ENCODE data around the gene KLK1.
"Not testable (repeated sequence)": the region's sequence is repeated elsewhere in the genome, so short reads cannot be mapped to it uniquely, and the experiment has no call there.

KLK1 gene

DNA sequence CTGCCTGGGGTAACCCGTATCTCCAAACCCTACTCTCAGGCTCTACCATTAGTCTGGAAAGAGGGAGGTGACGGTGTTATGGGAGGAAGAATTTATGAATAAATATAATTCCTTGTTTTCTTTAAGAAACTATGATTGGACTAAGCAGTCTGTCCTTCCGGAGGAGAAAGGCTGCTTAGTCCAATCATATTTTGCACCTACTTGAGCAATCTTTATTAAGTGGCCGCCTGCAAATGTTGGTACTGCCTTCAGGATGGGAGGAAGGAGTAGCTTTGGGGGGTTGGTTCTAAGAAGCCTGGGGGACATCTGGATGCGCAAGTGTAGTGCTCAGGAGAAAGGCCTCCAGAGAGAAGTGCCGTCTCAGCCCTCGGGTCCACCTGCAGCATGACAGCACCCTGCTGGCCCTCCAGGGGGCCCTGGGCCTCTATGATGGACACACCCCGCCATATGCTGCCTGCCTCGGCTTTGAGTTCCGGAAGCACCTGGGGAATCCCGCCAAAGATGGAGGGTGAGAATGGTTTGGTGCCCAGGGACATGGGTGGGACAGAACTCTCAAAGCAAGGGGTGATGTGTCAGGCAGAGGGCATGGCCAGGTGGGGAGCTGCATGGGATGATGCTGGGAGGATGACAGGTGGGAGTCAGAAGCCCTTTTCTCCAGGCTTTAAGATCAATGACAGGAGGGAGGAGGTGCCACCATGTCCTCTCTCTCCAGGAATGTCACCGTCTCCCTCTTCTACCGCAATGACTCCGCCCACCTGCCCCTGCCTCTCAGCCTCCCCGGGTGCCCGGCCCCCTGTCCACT is 29.3 kb downstream of the KLK1 start:
- DNase-seq (ENCODE audit: low read depth in 1 of 2, low spot score in 1 of 2), result no peak

DNA sequence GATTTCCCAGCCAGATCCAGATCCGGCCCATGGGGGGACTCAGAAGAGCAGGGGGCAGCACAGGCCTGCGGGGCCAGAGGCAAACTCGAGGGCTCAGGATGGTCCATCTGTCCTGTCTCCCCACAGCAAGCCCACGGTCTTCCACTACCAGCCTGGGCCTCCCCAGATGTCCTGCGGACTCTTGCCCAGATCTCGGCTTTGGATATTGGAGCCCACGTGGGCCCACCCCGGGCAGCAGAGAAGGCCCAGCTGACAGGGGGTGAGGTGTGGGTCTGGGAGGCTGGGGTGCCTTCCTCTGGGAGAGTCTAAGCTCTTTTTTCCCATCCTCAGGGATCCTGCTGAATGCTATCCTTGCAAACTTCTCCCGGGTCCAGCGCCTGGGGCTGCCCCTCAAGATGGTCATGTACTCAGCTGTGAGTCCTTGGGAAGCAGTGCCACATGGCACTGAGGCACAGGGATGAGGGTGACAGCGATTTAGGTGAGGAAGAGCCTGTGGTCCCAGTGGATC is 30.0 kb downstream of the KLK1 start:
- no peak for DNase-seq (ENCODE audit: low read depth in 1 of 2, low spot score in 1 of 2)

DNA sequence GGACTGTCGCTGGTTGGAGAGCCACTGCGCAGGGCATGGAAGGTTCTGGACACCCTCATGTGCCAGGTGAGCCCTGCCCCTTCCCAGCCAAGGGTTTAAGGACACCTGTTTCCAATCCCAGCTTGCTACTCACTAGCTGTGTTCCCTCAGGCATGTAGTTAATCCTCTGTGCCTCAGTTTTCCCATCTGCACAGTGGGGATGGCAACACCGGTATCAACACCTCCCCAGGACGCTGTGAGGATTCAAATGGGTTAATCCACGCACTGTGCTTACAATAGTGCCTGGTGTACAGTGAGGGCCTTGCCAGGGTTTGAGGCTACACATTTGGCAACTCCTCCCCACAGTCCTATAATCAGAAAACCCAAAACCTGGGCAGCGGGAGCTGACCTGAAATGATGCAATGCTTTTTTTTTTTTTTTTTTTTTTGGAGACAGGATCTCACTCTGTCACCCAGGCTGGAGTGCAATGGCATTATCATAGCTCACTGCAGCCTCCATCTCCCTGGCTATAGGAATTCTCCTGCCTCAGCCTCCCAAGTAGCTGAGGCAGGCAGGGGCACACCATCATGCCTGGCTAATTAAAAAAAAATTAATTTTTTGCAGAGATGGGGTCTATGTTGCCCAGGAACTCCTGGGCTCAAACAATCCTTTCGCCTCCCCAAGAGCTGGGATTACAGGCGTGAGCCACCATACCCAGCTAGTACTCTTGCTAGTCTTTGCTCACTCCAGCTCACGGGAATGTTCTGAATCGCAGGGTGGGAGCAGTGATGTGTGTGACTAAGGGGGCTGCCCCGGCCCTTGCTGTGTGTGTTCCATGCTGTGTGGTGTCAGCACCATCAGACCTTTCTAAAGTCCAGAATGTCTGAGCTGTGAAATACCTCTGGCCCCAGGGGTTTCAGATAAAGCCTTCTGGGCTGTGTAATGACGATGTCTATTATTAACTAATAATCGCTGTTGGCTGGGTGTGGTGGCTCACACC is 31.0 kb downstream of the KLK1 start:
- no peak for DNase-seq (ENCODE audit: low read depth in 1 of 2, low spot score in 1 of 2)

DNA sequence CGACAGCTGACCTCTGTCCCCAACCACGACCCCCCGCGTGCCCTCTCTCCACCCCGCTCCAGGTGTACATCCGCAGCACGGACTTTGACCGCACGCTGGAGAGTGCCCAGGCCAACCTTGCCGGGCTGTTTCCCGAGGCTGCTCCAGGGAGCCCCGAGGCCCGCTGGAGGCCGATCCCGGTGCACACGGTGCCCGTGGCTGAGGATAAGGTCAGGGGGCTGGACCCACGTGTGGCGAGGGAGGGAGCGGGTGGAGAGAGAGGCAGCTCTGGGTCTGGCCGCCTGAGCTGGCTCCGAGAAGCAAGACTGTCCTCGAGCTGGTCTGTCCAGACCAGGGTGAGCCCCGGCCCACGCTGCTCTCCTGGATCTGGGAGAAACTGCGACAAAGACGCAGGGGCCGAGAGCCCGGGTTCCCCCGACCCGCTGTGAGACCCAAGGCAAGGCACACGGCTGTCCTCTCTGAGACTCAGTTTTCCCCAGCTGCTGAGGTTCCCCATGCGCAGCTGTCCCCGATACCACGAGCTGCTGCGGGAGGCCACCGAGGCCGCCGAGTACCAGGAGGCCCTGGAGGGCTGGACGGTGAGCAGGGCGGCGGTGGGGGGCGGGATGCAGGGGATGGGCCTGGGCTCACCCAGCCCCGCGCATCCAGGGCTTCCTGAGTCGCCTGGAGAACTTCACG is 31.9 kb downstream of the KLK1 start:
- no peak for DNase-seq (ENCODE audit: low read depth in 1 of 2, low spot score in 1 of 2)

DNA sequence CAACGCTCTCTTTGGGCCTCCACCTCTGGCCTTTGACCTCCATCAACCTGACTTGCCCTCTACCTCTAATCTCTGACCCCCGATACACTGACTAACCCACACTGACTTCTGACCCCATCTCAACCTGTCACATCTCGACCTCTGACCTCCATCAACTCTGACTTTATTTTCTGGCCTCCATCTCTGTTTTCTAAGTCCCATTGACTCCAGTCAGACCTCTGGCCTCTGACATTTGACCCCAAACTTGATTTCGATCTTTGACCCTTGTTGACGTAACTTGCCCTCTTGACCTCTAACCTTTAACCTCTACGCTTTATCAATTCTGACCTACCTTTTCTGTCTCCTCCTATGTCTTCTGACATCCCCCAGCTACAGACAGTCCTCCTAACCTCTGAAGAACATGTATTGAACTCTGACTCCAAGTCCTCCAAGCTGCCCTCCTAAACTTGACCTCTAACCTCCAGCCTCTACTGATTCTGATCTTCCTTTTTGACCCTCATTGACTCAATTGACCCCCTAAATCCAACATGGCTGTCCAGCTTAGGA is 32.6 kb downstream of the KLK1 start:
- no peak for DNase-seq (ENCODE audit: low read depth in 1 of 2, low spot score in 1 of 2)

DNA sequence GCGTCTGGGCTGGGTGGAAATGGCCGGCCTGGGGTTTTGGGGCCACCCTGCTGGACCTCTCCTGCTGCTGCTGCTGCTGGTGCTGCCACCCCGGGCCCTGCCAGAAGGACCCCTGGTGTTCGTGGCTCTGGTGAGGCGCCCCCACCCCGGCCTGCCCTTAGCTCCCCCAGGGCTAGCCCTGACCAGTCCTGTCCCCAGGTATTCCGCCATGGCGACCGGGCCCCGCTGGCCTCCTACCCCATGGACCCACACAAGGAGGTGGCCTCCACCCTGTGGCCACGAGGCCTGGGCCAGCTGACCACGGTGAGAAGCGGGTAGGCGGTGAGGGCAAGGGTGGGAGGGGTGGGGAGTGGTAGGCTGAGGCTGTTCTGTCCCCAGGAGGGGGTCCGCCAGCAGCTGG is 33.2 kb downstream of the KLK1 start, which contains the start of gene ACP4:
ACP4 (plus strand) TSS at position 20 of the 400 bp plus-strand sequence; CDS start at position 20, 0 bp downstream.
- DNase-seq (ENCODE audit: low read depth in 1 of 2, low spot score in 1 of 2), result no peak

DNA sequence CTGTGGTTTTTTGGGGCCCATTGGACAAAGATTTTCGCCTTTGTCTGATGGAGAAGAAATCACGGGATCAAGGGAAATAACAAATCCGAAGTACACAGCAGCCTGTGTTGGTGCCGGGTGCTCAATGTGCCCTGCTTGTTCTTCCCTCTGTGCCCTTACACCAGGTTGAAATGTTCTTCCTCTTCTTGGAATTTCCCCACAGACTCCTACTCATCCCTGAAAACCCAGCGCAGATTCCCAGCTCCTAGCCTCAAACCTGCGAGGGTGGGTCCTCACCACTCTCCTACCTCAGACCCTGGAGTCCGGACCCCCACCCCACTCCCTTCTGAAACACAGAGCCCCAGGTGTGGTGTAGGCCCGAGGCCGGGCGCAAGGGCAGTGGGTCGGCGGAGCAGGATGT is 38.3 kb downstream of the KLK1 start:
- no peak for DNase-seq (ENCODE audit: low read depth in 1 of 2, low spot score in 1 of 2)

DNA sequence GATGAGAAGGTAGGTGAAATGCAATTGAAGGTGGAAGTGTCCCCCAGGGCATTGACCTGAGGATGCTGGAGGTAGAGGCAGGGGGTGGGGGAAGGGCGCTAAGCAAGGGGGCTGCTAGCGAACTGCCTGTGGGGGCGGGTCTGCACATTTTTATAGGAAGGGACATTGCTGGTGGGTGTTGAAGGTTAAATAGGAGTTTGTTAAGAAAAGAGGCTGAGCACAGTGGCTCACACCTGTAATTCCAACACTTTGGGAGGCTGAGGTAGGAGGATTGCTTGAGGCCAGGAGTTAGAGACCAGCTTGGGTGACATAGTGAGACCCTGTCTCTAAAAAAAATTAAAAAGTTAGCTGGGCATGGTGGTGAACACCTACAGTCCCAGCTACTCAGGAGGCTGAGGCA is 38.9 kb downstream of the KLK1 start:
- DNase-seq (ENCODE audit: low read depth in 1 of 2, low spot score in 1 of 2), result no peak

DNA sequence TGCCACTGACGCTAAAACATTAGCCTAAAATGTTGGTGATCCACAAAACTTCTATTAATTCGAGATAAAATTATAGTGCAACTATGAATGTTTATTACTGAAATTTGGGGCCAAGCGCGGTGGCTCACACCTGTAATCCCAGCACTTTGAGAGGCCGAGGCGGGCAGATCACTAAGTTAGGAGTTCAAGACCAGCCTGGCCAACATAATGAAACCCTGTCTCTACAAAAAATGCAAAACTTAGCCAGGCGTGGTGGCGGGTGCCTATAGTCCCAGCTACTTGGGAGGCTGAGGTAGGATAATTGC is 39.8 kb downstream of the KLK1 start:
- not testable (repeated sequence) for DNase-seq (ENCODE audit: low read depth in 1 of 2, low spot score in 1 of 2)

DNA sequence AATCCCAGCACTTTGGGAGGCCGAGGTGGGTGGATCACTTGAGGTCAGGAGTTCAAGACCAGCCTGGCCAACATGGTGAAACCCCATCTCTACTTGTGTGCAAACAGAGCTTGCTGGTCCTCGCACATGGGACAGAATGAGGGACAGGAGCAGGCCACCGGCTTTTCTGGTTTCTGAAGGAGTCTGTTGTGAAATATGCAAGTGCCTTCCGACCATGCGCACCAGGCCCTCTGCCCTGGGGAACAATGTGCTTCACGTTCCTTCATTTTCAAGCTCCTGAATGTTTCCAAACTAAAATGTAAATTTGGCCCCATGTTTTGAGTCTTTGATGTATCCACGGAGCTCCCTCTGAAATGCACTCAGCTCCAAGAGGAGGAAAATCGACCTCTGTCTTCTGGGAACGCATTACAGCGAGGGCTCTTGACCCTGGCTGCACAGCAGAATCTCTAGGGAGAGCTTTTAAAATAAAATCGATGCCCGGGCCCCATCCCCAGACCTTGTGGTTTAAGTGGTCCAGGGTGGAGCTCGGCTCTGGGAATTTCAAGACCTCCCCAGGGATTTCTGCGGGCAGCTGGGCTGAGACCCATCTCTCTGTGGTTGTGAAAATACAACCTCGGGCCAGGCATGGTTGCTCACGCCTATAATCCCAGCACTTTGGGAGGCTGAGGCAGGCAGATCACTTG is 42.7 kb downstream of the KLK1 start:
- no peak for DNase-seq (ENCODE audit: low read depth in 1 of 2, low spot score in 1 of 2)

DNA sequence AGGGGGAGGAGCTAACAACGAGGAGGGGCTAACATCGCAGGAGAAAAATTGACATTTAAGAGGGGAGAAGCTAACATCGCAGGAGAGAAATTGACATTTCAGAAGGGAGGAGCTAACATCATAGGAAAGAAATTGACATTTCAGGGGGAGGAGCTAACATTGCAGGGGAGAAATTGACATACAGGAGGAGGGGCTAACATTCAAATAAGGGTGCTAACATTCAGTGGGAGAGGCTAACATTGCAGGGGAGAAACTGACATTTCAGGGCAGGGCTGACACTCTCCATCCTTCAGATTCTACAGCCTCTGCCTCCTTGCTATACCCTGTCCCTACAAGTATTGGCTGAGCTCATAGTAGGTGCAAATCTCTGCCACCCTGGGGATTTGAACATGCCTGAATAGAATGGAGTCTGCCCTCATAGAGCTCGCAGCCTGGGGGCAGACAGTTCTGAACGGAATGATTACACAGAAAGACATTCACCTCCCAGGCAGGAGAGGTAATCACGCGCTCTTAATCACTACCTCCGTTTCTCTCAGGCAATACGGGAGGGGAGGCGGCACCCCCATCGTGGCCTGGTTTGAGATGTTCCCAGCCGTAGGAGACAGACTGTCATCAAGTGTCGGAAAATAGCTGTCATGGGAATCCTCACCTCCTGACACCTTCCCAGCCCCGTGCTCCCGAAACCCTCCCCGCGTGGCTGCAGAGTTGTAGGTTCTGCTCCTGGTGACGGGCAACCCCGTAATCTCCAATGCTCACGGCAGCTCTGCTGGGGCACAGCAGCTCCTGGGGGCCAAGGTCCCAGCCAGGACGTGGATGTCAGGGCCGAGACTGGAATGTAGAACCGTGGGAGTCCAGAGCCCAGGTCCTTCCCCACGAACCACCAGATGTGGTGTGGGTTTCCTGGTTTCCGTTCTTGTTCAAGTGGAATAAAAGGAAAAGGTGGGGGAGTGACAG is 43.8 kb downstream of the KLK1 start:
- DNase-seq (ENCODE audit: low read depth in 1 of 2, low spot score in 1 of 2), result no peak

DNA sequence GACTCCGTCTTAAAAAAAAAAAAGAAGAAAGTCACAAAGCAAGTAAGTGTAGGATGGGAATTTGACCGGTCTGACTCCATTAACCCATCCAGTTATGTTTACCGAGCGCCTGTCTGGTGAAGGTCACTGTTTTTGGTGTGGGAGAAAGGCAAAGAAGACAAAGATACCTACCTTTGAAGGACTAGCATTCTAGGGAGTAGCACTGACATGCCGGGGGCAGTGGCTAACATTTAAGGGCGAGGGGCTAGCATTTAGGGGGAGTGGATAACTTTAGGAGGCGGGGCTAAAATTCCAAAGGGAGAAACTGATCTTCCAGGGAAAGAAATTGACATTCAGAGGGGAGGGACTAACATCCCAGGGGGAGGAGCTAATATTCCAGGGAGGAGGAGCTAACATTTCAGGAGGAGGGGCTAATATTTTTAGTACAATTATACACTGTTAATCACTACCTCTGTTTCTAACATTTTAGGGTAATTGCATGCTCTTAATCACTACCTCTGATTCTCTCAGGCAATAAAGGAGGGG is 44.6 kb downstream of the KLK1 start:
- no peak for DNase-seq (ENCODE audit: low read depth in 1 of 2, low spot score in 1 of 2)

DNA sequence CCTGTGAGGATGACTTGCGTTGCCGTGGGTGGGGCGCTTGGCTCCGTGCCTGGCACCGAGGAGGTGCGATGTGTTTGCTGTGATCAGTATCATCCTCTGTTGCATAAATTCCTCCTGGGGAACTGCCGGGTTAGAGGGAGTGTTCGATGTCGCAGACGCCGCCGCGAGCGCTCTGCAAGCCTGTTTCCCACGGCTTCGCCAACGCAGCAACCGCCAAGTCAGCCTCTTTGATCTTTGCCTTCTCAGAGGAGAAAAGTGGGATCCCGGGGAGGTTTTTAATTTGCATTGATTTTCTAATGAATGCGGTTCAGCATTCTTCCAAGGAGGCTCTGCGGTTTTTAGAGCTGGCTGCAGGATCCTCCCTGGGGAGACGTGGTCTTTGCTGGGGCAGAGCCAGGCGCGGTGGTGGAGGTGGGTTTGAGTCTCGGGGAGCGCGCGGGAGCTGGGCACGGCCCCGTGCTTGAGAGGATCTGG is 45.7 kb downstream of the KLK1 start:
- DNase-seq (ENCODE audit: low read depth in 1 of 2, low spot score in 1 of 2), result no peak

DNA sequence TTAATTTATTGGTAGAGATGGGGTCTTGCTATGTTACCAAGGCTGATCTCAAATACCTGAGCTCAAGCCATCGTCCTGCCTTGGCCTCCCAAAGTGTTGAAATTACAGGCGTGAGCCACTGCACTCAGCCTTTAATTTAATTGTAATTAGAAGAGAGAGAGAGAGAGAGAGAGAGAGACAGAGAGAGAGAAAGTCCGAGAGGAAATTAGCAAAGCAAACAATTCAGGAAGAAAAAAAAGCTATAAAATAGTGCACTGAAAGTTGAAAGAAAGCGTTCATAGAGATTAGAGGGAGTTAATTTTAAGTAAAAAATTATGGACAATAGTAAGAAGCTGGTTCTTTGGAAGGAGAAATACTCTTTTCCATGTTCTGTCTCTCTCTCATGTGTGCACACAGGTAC is 46.3 kb downstream of the KLK1 start:
- DNase-seq (ENCODE audit: low read depth in 1 of 2, low spot score in 1 of 2), result no peak

DNA sequence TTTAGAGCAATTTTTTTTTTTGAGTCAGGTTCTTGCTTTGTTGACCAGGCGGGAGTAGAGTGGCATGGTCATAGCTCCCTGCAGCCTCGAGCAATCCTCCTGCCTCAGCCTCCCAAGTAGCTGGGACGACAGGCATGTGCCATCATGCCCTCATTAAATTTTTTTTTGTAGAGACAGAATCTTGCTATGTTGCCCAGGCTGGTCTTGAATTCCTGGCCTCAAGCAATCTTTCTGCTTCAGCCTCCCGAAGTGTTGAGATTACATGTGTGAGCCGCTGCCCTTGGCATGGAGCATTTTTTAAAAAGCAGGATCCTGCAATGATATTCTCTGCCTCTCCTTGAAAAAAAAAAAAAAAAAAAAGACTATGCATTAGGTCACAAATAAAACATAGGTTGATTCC is 47.5 kb downstream of the KLK1 start:
- no peak for DNase-seq (ENCODE audit: low read depth in 1 of 2, low spot score in 1 of 2)

DNA sequence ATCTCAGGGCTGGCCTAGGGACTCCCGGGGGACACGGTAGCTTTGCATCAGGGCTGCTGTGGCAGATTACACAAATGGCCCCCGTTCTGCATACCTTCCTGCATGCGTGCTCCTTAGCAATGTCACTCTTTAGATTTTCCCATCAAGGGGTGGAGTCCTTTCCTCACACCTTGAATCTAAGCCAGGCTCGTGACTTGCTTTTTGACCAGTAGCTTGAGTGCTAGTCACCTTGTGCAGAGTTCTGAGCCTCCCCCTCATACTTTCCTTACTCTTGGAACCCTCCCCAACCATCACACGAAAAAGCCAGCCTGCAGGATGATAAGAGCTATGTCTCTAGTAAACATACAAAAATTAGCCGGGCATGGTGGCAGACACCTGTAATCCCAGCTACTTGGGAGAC is 50.1 kb downstream of the KLK1 start:
- DNase-seq (ENCODE audit: low read depth in 1 of 2, low spot score in 1 of 2), result not testable (repeated sequence)

DNA sequence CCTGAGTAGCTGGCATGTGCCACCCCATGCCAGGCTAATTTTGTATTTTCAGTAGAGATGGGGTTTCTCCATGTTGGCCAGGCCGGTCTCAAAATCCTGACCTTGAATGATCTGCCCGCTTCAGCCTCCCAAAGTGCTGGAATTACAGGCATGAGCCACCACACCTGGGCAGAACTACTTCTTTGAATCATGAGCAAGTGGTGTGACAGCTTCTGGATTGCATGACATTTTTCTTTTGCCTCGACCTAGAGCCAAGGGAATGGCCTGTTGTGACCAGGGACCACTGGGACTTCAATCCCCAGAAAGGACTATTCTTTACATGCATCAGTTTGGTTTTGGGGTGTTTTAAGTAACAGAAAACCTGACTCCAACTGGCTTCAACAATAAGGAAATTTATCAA is 50.7 kb downstream of the KLK1 start:
- DNase-seq (ENCODE audit: low read depth in 1 of 2, low spot score in 1 of 2), result not testable (repeated sequence)

DNA sequence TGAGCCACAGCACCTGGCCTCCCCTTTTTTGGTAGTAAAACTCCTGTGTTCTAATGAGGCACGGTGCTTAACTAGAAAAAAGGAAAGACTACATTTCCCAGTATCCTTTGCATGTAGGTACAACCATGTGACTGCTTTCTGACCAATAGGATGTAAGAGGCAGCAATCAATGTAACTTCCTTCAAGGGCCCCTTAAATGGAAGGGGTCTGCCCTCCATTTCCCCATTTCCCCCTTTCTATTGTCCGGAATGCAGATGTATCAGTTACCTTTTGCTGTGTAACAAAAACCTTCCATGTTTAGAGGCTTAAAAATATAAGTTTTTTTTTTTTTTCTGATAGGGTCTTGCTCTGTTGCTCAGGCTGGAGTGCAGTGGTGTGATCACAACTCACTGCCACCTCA is 51.1 kb downstream of the KLK1 start:
- DNase-seq (ENCODE audit: low read depth in 1 of 2, low spot score in 1 of 2), result no peak

DNA sequence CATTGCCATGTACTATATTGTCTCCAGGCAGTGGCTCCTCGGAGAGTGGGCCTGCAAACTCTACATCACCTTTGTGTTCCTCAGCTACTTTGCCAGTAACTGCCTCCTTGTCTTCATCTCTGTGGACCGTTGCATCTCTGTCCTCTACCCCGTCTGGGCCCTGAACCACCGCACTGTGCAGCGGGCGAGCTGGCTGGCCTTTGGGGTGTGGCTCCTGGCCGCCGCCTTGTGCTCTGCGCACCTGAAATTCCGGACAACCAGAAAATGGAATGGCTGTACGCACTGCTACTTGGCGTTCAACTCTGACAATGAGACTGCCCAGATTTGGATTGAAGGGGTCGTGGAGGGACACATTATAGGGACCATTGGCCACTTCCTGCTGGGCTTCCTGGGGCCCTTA is 52.7 kb downstream of the KLK1 start:
- no peak for DNase-seq (ENCODE audit: low read depth in 1 of 2, low spot score in 1 of 2)
